Measurements from ENCODE around the gene CREB1.
"Not testable (repeated sequence)": the region's sequence is repeated elsewhere in the genome, so short reads cannot be mapped to it uniquely, and the experiment has no call there.

Gene CREB1

DNA sequence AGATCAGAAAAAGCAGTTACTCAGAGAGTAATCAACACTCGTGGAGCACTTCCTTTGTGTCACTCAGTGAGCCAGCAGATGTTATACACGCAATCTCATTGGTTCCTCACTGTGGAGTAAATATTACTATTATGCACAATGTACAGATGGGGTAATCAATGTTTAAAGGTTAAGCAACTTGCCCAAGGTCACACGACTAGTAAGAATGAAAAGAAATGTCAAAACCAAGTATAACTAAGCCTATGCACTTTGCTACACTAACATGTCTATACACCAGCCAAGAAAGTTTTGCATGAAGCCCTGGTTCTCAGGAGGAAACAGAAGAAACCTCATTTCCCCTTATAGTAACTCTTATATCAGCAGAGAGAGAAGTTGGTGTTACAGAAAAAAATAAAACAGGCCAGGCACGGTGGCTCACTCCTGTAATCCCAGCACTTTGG lies 90.0 kb downstream of the CREB1 start:
- no peak for DNase-seq

DNA sequence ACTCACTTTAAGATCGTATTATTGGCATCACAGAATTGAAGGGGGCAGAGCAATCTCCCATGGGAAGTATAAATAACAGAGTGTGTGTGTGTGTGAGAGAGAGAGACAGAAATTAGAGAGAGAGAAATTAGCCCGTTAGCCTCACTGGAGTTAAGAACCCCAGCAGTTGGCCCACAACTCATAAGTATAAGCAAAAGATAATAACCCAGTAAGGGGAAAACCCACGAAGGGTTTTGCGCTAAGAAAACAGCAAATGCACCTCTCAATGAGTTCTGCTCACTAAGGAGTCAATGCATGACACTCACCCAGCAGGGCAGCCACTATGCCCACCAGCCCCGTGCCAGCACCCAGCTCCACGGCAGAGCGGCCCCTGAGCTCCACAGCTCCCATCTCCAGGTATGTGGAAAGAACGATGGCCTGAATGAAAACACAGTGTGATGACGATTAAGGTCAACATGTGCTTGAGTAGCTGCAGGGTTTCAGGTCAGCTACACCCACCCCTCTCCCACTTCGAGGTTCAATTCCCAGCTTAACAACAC lies 91.8 kb downstream of the CREB1 start:
- no peak for DNase-seq

DNA sequence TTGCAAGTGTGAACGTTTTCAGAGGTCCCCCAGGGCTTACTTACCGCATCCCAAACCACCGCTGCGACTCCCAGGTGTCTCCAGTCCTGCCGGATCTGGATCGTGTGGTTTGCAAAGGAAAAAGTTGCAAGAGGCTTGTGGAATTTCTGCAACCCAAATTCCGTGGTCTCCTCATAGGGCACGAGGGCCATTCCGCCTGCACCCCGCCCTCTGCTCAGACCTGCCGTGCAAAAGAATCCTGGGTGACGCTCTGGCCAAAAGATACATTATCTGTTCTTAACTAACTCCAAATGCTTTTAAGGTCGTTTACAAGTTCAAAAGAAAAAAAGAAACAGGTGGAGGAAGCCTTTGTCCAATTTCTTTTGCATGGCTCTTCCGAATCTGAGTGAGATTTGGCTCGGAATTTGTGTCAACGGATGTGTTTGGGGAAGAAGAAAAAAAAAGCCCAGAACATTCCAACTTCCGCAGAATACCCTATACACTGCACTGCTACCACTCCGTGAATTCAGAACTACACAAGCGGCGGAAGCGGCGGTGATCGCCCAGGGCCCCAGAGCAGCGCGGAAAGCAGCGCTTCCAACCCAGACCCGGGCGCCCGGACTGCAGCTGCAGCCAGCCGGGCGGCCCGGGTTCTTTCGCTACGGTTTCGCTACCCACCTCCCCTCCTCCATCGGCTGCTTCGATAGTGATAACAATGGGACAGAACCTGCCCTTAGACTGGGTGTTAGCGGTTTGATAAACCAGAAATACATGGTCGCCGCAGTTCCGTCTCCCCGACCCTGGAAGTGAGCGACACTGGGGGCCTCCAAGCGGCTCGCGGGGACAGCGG lies 94.6 kb downstream of the CREB1 start:
- DNase-seq: peak; percentile 67

DNA sequence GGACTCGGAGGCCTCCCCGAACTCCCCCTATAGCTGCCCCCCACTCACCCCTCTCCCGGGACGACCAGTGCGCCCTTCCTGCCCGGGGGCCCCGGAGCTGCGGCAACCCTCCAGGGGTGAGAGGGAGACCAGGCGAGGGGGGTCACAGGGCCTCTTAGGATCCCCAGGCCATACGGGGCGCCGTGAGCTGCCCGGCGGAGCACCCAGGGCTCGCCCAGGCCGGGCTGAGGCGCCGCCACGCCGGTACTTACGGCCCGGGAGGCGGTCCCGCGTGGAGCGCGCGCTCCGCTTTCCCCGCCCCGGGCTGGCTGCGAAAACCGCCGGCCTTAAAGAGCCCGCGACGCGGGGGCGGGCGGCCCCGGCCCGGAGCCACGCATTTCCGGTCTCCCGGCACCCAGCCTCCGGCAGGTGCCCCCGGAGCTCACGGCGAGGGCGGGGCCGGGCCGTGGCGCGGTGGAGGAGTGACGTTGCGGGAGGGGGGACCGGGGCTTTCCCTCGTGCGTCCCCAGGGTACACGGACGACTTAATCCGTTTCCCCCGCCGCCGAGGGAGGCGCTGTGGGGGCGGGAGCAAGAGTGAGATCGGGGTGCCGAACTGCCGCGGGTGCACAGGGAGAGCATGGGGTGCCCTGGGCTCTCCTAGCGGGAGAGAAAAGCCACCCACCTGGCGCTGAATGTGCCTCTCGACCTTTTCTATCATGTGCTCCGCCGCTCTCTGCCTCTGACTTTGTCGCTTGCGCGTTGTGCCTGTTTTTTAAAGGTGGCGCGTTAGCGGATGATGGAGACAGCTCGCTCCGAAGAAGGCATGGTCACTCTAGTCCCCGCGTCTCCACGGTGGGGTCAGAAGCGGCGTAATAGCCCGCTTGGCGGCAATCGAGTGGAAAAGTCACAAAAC lies 95.5 kb downstream of the CREB1 start, which contains the start of gene METTL21A:
TSS of gene METTL21A (minus strand) at position 381 of the 894 bp plus-strand sequence. CDS start 1,019 bp downstream, outside the sequence.
- peak; percentile 84 for DNase-seq

DNA sequence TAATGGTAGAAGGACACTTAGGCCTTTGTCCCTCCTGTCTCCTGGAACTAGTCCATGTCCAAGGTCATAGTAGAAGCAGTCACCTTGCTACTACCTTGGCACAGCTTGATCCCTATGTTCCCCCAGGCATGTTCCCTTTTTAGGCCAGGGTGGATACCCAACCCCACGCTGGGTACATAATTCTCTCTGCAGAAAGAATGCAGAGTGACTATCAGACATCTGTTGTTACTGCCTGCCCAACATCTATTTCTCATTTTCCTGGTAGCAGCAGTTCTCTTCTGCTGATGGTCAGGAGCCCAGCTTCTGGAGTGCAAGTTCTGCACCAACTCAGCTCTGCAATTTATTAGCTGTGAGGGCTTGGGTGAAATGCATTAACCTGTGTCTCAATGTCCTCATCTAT lies 99.8 kb downstream of the CREB1 start:
- no peak for DNase-seq

DNA sequence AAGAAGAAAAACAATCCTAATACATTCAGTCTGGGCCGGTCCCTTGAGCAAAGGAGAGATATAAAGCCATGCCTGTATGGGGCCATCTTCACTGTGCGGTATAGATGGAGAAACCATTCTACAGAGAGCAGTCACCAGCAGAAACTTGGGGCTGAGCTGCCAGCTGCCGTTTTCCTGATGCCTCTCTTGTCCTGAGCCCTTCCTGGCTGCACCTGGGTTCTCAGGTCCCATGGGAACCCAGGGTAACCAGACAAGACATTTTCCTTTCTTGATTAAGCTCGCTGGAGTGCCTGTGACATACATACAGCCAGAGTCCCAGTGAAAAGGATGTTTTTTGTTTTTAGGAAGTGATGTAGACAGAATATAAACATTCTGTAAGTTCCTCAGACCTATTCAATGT lies 100.7 kb downstream of the CREB1 start:
- DNase-seq: no peak

DNA sequence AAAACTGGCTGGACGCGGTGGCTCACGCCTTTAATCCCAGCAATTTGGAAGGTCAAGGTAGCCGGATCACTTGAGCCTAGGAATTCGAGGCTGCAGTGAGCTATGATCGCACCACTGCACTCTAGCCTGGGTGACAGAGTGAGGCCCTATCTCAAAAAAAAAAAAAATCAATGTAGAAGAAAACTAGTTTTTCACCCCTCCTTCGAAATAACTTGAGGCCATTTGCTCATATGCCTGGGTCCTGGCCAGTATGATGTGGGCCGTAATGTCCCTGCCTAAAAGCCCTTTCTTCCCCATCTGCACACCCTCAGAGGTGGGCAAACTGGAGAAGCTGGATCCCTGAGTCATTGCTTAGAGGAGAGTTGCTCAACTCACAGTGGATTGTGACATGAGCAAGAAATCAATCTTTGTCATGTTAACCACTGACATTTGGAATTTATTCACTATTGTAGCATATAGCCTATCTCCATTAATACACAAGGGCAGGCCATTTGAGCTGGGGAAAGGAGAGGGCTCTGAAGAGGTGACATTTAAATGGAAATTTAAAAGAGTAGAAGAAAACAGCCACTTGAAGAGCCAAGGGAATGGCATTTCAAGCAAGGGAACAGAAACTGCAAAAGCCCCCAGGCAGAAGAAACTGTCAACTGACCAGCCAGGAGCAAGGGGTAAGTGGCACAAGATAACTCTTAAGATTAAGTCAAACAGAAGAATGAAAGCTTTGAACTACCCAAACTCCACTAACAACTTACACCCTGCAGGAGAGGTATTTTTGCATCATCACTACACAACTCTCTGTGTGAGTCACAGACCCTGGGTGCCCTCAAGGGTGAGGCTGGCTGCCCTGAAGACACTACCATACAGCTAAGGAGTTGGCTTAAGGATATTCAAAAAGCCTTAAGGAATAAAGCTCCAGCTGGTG lies 103.1 kb downstream of the CREB1 start:
- peak; percentile 65 for DNase-seq

DNA sequence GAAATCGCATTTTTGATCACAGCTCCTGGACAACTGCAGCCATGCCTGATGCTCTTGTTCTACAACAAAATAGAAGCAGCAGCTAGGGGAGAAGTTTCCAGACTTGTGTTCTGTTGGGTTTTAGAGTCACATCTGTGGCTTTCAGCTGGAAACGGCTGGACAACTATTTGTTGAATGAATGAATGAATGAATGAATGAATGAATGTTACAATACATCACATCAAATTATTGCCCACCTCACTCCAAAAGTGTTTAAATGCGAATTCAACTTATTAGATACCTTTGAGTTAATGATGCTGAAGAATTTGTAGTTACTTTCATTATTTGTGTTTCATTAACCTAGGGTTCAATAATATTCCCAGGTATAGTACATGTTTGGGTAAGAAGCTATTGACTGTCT lies 103.9 kb downstream of the CREB1 start:
- no peak for DNase-seq

DNA sequence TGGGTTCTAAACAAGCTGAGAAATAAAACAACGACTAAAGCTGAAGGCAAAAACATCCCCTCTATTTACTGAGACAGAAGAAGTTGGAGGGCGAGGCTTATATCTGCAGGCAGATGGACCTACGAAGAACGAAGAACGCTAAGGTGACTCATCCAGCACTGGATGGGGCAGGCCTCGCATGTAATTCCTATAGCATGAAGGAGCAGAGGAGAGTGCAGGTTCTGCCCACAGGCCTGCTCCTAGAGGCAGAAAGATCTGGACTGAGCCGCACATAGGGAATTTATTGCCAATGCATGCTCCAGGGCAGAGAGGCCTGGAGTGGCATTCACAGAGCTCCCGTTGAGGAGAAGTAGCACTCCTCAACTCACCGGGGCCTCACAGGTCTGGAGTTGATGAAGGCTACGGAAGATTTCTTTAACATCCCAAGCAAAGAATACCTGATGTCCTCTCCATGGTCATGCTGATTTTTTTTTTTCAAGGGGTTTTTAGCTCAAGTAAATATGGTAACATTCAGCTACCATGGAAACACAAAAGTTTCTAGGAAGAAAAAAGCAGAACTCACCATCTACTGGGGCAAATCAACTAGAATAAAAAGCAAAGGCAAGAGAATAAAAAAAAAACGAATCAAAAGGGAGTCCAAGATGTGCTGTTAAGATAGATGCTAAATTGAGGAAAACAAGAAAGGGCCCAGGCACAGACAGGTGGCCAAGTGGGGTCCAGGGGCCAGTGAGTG lies 105.9 kb downstream of the CREB1 start:
- peak; percentile 20 for DNase-seq

DNA sequence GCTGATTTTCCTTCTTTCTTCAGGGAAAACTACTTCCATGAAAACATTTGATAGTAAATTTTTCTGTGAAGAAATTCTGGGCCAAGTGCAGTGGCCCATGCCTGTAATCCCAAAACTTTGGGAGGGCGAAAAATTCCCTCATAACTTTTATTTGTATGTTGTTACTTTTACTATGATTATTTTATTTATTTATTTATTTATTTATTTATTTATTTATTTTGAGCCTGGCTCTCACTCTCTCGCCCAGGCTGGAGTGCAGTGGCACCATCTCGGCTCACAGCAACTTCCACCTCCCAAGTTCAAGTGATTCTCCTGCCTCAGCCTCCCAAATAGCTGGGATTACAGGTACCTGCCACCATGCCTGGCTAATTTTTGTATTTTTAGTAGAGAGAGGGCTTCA lies 109.5 kb downstream of the CREB1 start:
- not testable (repeated sequence) for DNase-seq

DNA sequence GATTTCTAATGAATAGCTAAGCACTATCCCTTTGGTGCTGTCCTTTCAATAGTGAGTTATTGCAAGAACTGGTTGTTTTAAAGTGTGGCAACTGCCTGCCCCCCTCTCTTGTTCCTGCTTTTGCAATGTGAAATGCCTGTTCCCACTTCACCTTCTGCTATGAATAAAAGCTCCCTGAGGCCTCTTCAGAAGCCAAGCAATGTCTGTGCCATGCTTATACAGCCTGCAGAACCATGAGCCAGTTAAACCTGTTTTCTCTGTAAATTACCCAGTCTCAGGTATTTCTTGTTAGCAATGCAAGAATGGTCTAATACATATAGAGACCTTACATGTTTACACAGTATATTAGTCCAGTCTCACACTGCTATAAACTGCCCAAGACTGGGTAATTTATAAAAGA lies 110.4 kb downstream of the CREB1 start:
- DNase-seq: no peak

DNA sequence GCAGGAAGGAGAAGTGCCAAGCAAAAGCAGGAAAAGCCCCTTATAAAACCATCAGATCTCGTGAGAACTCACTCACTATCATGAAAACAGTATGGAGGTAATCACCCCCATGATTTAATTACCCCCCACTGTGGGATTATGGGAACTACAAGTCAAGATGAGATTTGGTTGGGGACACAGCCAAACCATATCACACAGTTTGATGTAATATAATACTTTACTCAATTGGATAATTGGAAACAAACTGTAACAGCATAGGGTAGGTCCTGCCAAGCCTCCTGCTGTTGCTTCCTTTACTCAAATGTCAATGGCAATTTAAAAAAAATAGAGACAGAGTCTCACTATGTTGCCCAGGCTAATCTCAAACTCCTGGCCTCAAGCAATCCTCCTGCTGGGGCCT lies 110.9 kb downstream of the CREB1 start:
- no peak for DNase-seq

DNA sequence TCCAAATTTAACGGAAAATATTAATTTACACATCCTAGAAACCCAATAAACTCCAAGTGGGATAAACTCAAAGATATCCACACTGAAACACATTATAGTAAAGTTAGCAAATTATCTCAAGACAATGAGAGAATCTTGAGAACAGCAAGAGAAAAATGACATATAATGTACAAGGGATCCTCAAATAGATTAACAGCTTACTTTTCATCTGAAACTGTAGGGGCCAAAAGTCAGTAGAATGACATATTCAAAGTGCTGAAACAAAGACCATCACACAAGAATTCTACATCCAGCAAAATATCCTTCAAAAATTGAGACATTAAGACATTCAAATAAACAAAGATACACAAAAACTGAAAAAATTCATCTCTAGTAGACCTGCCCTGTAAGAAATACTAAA lies 114.1 kb downstream of the CREB1 start:
- no peak for DNase-seq

DNA sequence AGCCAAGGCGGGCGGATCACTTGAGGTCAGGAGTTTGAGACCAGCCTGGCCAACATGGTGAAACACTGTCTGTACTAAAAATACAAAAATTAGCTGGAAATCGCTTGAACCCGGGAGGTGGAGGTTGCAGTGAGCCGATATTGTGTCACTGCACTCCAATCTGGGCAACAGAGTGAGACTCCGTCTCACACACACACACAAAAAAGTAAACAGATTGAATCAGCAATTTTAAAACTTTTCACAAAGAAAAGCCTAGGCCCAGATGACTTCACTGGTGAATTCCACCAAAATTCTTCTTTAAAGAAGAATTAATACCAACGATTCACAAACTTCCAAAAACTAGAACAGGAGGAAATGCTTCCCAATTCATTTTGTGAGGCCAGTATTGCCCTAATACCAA lies 116.8 kb downstream of the CREB1 start:
- DNase-seq: not testable (repeated sequence)

Measured in fibroblast of skin of abdomen (primary cell).